H1 (cell line): Measurements from ENCODE around the gene ZBTB20. TPM values are rescaled to one million over a fixed set of nuclear protein-coding genes. Genes with fewer than 3 reads are reported as not detected.

ENCODE experiments used
- CTCF ChIA-PET: fragments of 300-600 bp; sonication (Branson Sonifier 250); formaldehyde crosslinking; loops from one replicate; lab custom pipeline; 2021; ENCODE audit not compliant: partially characterized antibody; lab: Charles Lee
- POLR2A ChIA-PET: fragments of 300-600 bp; sonication (Branson Sonifier 250); formaldehyde crosslinking; loops from one replicate; lab custom pipeline; 2021; ENCODE audit warnings: inconsistent platforms; ENCODE audit not compliant: partially characterized antibody; lab: Charles Lee
- DNase-seq, 2 experiments: peaks; one replicate each; pipeline versions ENCODE4 v3.0.0 to v3.0.0-alpha.2; 2010 to 2022; ENCODE audit warnings: low spot score in 2 of 2, low read depth in 1 of 2, mixed read lengths in 1 of 2
- FAIRE-seq: peaks from 2 replicates; lab custom pipeline; 2011; peaks lifted over from hg19 to GRCh38; lab: Jason Lieb, UNC
- H2AFZ ChIP-seq: 2 replicates; pipeline ENCODE4 v1.8.1; 2012; ENCODE audit warnings: low read length, inconsistent platforms
- H2AK5ac ChIP-seq: 2 replicates; pipeline ENCODE4 v1.6.1; 2013; ENCODE audit warnings: low read depth, low read length
- H2BK120ac ChIP-seq: replicated peaks from 2 replicates; pipeline ENCODE3; 2013; ENCODE audit warnings: low read depth, low read length, inconsistent platforms
- H2BK12ac ChIP-seq: 2 replicates; pipeline ENCODE4 v1.6.1; 2013; ENCODE audit warnings: low read depth, low read length
- H2BK15ac ChIP-seq: 2 replicates; pipeline ENCODE4 v1.6.1; 2013; ENCODE audit warnings: low read length
- H2BK20ac ChIP-seq: 2 replicates; pipeline ENCODE4 v1.6.1; 2013; ENCODE audit warnings: low read length
- H2BK5ac ChIP-seq: 2 replicates; pipeline ENCODE4 v1.6.1; 2013; ENCODE audit warnings: low read depth, low read length
- H3K14ac ChIP-seq: 2 replicates; pipeline ENCODE4 v1.6.1; 2013; ENCODE audit warnings: inconsistent platforms; ENCODE audit not compliant: insufficient read length
- H3K18ac ChIP-seq: 2 replicates; pipeline ENCODE4 v1.6.1; 2013; ENCODE audit warnings: low read length; ENCODE audit errors: extremely low read depth
- H3K23ac ChIP-seq: 2 replicates; pipeline ENCODE4 v1.6.1; 2013; ENCODE audit warnings: inconsistent platforms; ENCODE audit not compliant: insufficient read length
- H3K23me2 ChIP-seq: 2 replicates; pipeline ENCODE4 v1.6.1; 2013; ENCODE audit warnings: low read depth, low read length
- H3K27ac ChIP-seq: 2 replicates; pipeline ENCODE4 v1.6.1; 2011; ENCODE audit warnings: low read depth, low read length, inconsistent platforms
- H3K27me3 ChIP-seq, 4 experiments: replicated peaks in 1 of 4; 1 replicate in 1 of 4; 2 replicates in 3 of 4; pipeline versions ENCODE4 v1.6.1 to v1.8.1; 2011 to 2013; ENCODE audit warnings: low read length in 3 of 4, mild to moderate bottlenecking in 3 of 4, inconsistent platforms in 2 of 4, mixed read lengths in 2 of 4, moderate library complexity in 1 of 4; ENCODE audit not compliant: control insufficient read depth in 3 of 4, insufficient read depth in 3 of 4; ENCODE audit errors: extremely low read depth in 1 of 4
- H3K36me3 ChIP-seq, 4 experiments: 2 replicates each; pipeline versions ENCODE4 v1.6.1 to v1.8.1; 2011 to 2013; ENCODE audit warnings: mild to moderate bottlenecking in 4 of 4, low read length in 3 of 4, moderate library complexity in 2 of 4, control low read depth in 1 of 4, inconsistent platforms in 1 of 4; ENCODE audit not compliant: insufficient read depth in 4 of 4, control insufficient read depth in 2 of 4
- H3K4ac ChIP-seq: replicated peaks from 2 replicates; pipeline ENCODE3; 2013; ENCODE audit warnings: low read length, low read depth, mixed read lengths, inconsistent platforms; ENCODE audit not compliant: insufficient read length
- H3K4me1 ChIP-seq, 4 experiments: replicated peaks in 1 of 4; 1 replicate in 1 of 4; 2 replicates in 3 of 4; pipeline versions ENCODE4 v1.6.1 to v1.8.1; 2011 to 2013; ENCODE audit warnings: low read length in 3 of 4, inconsistent platforms in 2 of 4, mixed read lengths in 1 of 4; ENCODE audit not compliant: insufficient read depth in 4 of 4, control insufficient read depth in 3 of 4
- H3K4me2 ChIP-seq, 2 experiments: 2 replicates each; pipeline versions ENCODE4 v1.6.1 to v1.8.1; 2011 to 2013; ENCODE audit warnings: low read depth in 2 of 2, low read length in 2 of 2, control low read depth in 1 of 2, inconsistent platforms in 1 of 2, mild to moderate bottlenecking in 1 of 2; ENCODE audit not compliant: insufficient read depth in 1 of 2
- H3K4me3 ChIP-seq, 4 experiments: fragments of 200-600, 300-600 bp in 1 of 4; sonication (generic), shearing (Covaris generic), sonication (Bioruptor Twin) in 1 of 4; 2 replicates each; pipeline versions ENCODE4 v1.5.1 to v1.8.1; 2011 to 2016; ENCODE audit warnings: low read length in 4 of 4, low read depth in 3 of 4, control low read depth in 2 of 4, inconsistent platforms in 2 of 4, mild to moderate bottlenecking in 2 of 4, mixed read lengths in 1 of 4, moderate library complexity in 1 of 4; ENCODE audit not compliant: insufficient read depth in 2 of 4; ENCODE audit errors: extremely low read depth in 1 of 4
- H3K56ac ChIP-seq: replicated peaks from 2 replicates; pipeline ENCODE3; 2013; ENCODE audit warnings: low read depth, mild to moderate bottlenecking, mixed read lengths, low read length, inconsistent platforms; ENCODE audit not compliant: insufficient read length
- H3K79me1 ChIP-seq: 2 replicates; pipeline ENCODE4 v1.6.1; 2013; ENCODE audit warnings: low read depth, low read length, control low read depth
- H3K79me2 ChIP-seq, 2 experiments: 2 replicates each; pipeline versions ENCODE4 v1.6.1 to v1.8.1; 2012 to 2013; ENCODE audit warnings: low read length in 2 of 2, mild to moderate bottlenecking in 2 of 2, inconsistent platforms in 1 of 2; ENCODE audit not compliant: insufficient read depth in 2 of 2, control insufficient read depth in 1 of 2
- H3K9ac ChIP-seq, 4 experiments: replicated peaks in 1 of 4; 1 replicate in 1 of 4; 2 replicates in 3 of 4; pipeline versions ENCODE4 v1.6.1 to v1.8.1; 2011 to 2013; ENCODE audit warnings: low read depth in 3 of 4, low read length in 3 of 4, control low read depth in 2 of 4, mild to moderate bottlenecking in 2 of 4, moderate library complexity in 2 of 4, inconsistent platforms in 1 of 4; ENCODE audit errors: extremely low read depth in 1 of 4
- H3K9me3 ChIP-seq, 2 experiments: 2 replicates each; pipeline versions ENCODE4 v1.6.1 to v1.8.1; 2012 to 2013; ENCODE audit warnings: mild to moderate bottlenecking in 2 of 2, moderate library complexity in 2 of 2, control low read depth in 1 of 2, inconsistent platforms in 1 of 2, low read depth in 1 of 2, low read length in 1 of 2, mixed read lengths in 1 of 2; ENCODE audit not compliant: insufficient read depth in 2 of 2
- H4K20me1 ChIP-seq, 2 experiments: replicated peaks in 1 of 2; 2 replicates each; pipeline versions ENCODE3 to v1.8.1; 2011 to 2013; ENCODE audit warnings: inconsistent platforms in 2 of 2, low read length in 2 of 2, mild to moderate bottlenecking in 1 of 2; ENCODE audit not compliant: insufficient read depth in 2 of 2, control insufficient read depth in 1 of 2
- H4K5ac ChIP-seq: 2 replicates; pipeline ENCODE4 v1.6.1; 2013; ENCODE audit warnings: low read length, low read depth, mixed read lengths, inconsistent platforms; ENCODE audit not compliant: insufficient read length
- H4K8ac ChIP-seq: 2 replicates; pipeline ENCODE4 v1.8.0; 2013; ENCODE audit warnings: mild to moderate bottlenecking, moderate library complexity, low read length, inconsistent platforms; ENCODE audit not compliant: insufficient read depth; ENCODE audit errors: extremely low read depth
- H4K91ac ChIP-seq: replicated peaks from 2 replicates; pipeline ENCODE3; 2013; ENCODE audit warnings: low read length, mixed read lengths, inconsistent platforms; ENCODE audit not compliant: insufficient read length
- BCL11A ChIP-seq, 2 experiments: IDR thresholded peaks; one replicate each; pipeline ENCODE4 v1.6.1; 2011; ENCODE audit warnings: low read depth in 2 of 2, low read length in 2 of 2, mild to moderate bottlenecking in 2 of 2
- CTBP2 ChIP-seq: IDR thresholded peaks from 2 replicates; pipeline ENCODE4 v1.7.0; 2011; ENCODE audit warnings: borderline replicate concordance, mild to moderate bottlenecking, moderate library complexity, mixed read lengths, low read length; ENCODE audit not compliant: insufficient read depth, insufficient read length
- GABPA ChIP-seq: IDR thresholded peaks from 2 replicates; pipeline ENCODE4 v1.6.1; 2011; ENCODE audit warnings: mild to moderate bottlenecking, low read length, moderate library complexity, borderline replicate concordance; ENCODE audit not compliant: insufficient read depth
- SP1 ChIP-seq: IDR thresholded peaks from 2 replicates; pipeline ENCODE4 v1.6.1; 2011; ENCODE audit warnings: low read depth, low read length
- WGBS, 2 experiments: shearing (Covaris generic) in 1 of 2; methylation state at CpG; one replicate each; pipeline versions ENCODE4 v1.1.6 to v1.1.7; 2013 to 2015; ENCODE audit warnings: low lambda C conversion rate in 2 of 2, mixed read lengths in 2 of 2, inconsistent platforms in 1 of 2, low coverage in 1 of 2, missing lambda C conversion rate in 1 of 2; ENCODE audit not compliant: insufficient replicate concordance in 2 of 2, insufficient coverage in 1 of 2, insufficient read length in 1 of 2; ENCODE audit errors: extremely low coverage in 1 of 2, missing lambda C conversion rate in 1 of 2; 5-methylcytosine and 5-hydroxymethylcytosine counted together
- polyA plus RNA-seq, 7 experiments: library from polyadenylated mRNA; depleted of rRNA in 3 of 7; stranded (reverse) in 5 of 7; unstranded in 2 of 7; fragments of >200 nt in 5 of 7; fragments of 200-250 nt in 2 of 7; gene quantifications; 1 replicate in 5 of 7; 2 replicates in 1 of 7; 4 replicates in 1 of 7; pipeline versions ENCODE4 v1.2.1 to v1.2.3, GENCODE V29; 2011 to 2013; ENCODE audit warnings: missing spikeins in 2 of 7, mixed read lengths in 2 of 7
- total RNA-seq: library from RNA; stranded (reverse); fragmentation: NEBNext Ultra II Directional; extraction: Animal tissue kit (Norgen Biotek cat#: 25700); gene quantifications from 2 replicates; pipeline ENCODE4 v1.2.1, GENCODE V29; 2021

ZBTB20 gene
- total and polyA plus RNA-seq, 2 of the 8 experiments (the other 6 are each of a cell fraction or from before 2014, with no cell fraction given) = 0.35 to 1.3 TPM

GRCh38 chr3:114858329-114858728 lies 288.8 kb downstream of the ZBTB20 start:
- no peak overlapping the region for H3K4me2 ChIP-seq
- H3K4me1 ChIP-seq = peaks cover 0 to 4% (median 0%) of the 10 kb centered on the region in 4 experiments; a peak in 1 of 7 replicates
- POLR2A ChIA-PET = no interaction called here
- H2BK120ac ChIP-seq = no peak overlapping the region
- no peak overlapping the region for H3K14ac ChIP-seq
- no peak overlapping the region for H3K56ac ChIP-seq
- no peak overlapping the region for H3K9ac ChIP-seq
- FAIRE-seq = no peak
- H4K8ac ChIP-seq = no peak overlapping the region
- H3K4me3 ChIP-seq = no peak overlapping the region
- H3K79me2 ChIP-seq = no peaks in the 10 kb centered on the region
- H4K20me1 ChIP-seq = no peaks in the 10 kb centered on the region
- no peaks in the 10 kb centered on the region for H3K27me3 ChIP-seq
- TF ChIP-seq BCL11A (IDR thresholded peaks at IDR 0.05; ENCODE audit: low read depth in 2 of 2, low read length in 2 of 2) (no peak), GABPA (no peak), SP1 (no peak), CTBP2 (no peak)
- TF ChIP-seq, all 59 proteins: peak for 0
- CTCF ChIA-PET = interaction anchor here (0.9 to 1.1 kb wide), 2 partner anchors 46 to 96 kb away, joined by 3 to 4 read pairs; no protein-coding TSS in a partner anchor
- H3K4ac ChIP-seq = no peak overlapping the region
- H2BK12ac ChIP-seq = no peak overlapping the region
- no peak overlapping the region for H2BK5ac ChIP-seq
- H2BK15ac ChIP-seq = no peak overlapping the region
- no peak overlapping the region for H3K23ac ChIP-seq
- no peak overlapping the region for H4K91ac ChIP-seq
- H3K9me3 ChIP-seq = no peaks in the 10 kb centered on the region
- H3K27ac ChIP-seq = no peak overlapping the region
- no peak overlapping the region for H2AFZ ChIP-seq
- 86% methylated on average over 4 of the region's 4 CpGs; no CpG with 5 or more reads in 1 of the 2 experiments for WGBS, 2 experiments
- no peak overlapping the region for H4K5ac ChIP-seq
- no peaks in the 10 kb centered on the region for H3K36me3 ChIP-seq
- no peak overlapping the region for H2AK5ac ChIP-seq
- DNase-seq = no peak
- no peaks in the 10 kb centered on the region for H3K79me1 ChIP-seq
- H2BK20ac ChIP-seq = no peak overlapping the region
- H3K18ac ChIP-seq = no peak overlapping the region
- H3K23me2 ChIP-seq = no peaks in the 10 kb centered on the region
